VCaP (cell line): ENCODE results near the gene SNAP25.

Experiments used
- H3K27ac ChIP-seq: fragments of 450-650 bp; 2 replicates; pipeline ENCODE4 v1.5.1; 2017
- TF ChIP-seq, protein P1 (sequence below): fragments of 450-650 bp; conservative IDR thresholded peaks from 2 replicates; pipeline ENCODE4 v1.5.1; 2017; ENCODE audit warnings: mild to moderate bottlenecking, moderate library complexity

SNAP25 gene

DNA sequence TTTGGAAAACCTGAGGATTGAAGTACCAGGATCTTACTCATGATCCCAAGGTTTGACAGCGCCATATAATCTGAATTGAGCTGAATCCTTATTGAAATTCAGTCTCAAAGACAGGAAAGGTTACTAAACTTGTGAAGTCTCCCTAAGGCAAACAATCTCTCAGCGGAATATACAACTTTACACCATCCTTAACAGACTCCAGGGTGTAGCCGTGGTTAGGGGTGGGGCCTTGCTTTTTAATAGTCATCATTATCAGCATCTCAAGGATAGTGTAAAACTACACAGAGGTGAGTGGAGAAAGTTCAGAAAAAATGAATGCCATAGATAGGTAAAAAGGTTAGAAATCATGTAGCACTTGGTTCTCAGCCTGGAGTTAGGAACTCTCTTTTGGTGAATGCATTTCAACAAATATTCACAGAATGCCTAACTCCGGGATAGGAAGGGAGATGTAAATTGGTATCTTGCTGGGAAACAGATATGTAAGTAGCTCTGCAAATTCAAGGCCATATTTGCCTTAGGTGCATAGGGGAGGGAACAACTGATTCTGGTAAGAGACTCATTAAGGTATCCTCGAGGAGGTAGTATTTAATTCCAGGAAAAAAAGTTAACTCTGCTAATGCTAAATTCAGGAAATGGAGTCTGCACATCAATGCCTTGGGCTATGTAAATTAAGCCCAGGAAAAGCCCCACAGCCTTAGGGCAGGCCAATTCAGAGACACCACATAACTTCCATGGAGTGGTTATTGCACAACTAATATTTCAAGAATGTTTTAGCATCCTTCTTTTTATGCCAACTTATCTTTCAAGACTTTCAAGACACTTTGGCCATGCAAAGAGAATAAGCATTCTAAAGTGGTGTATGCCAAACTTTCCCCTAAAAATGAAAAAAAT is 61.6 kb downstream of the SNAP25 start:
- TF ChIP-seq, protein P1, sequence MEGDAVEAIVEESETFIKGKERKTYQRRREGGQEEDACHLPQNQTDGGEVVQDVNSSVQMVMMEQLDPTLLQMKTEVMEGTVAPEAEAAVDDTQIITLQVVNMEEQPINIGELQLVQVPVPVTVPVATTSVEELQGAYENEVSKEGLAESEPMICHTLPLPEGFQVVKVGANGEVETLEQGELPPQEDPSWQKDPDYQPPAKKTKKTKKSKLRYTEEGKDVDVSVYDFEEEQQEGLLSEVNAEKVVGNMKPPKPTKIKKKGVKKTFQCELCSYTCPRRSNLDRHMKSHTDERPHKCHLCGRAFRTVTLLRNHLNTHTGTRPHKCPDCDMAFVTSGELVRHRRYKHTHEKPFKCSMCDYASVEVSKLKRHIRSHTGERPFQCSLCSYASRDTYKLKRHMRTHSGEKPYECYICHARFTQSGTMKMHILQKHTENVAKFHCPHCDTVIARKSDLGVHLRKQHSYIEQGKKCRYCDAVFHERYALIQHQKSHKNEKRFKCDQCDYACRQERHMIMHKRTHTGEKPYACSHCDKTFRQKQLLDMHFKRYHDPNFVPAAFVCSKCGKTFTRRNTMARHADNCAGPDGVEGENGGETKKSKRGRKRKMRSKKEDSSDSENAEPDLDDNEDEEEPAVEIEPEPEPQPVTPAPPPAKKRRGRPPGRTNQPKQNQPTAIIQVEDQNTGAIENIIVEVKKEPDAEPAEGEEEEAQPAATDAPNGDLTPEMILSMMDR: no peak
- no peak overlapping the region for H3K27ac ChIP-seq

DNA sequence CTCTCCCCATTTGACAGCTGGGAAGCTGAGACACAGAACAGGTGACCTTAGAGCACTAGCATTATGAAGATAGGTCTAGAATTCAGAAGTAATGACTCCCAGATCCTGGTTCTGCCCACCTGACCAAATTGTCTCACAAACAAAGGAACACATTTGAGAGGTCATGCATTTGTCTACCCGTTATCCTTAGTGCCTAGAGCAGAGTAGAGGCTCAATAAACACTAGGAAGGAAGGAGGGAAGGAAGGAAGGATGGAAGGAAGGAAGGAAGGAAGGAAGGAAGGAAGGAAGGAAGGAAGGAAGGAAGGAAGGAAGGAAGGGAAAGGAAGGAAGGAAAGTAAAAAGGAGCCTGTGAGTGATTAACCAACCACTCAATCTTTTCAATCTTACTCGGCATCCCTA is 63.3 kb downstream of the SNAP25 start:
- no peak overlapping the region for H3K27ac ChIP-seq
- TF ChIP-seq, protein P1: no peak

DNA sequence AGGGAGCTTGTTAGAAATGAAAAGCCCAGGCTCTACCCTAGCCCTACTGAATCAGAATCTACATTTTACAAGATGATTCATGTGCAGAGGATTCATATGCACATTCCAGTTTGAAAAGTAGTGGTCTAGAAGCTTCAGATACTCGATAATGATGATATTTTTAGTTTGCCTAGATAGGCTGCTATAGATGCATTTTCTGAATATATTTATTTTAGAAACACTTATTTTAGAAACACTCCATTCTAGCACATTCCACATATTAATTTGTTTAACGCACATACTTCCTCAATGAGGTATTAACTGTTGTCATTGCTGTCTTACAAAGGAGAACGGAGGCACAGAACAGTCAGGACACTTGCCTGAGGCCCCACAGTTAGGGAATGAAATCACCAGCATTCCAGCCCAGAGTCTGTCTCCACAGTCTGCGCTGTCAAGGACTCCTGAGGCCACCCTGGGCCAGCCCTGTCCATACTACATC is 64.4 kb downstream of the SNAP25 start:
- TF ChIP-seq, protein P1: no peak
- no peak overlapping the region for H3K27ac ChIP-seq

DNA sequence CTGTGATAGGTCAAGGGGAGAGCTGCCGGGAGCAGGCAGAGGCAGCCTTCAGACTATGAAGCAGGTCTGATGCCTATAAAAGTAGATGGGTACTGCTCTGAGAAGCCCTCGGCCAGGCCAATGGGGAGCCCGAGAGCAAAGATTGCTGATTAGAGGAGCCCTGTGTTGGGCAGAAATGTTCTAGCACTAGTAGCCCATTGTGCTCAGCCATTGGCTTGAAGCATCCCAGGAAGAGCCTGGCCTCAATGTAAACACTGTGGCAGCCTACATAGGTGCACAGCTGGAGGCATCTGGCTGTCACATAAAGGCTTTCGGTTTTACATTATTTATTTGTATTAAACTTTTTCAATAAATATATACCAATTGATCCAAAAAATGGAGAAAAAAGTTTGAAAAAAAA is 67.7 kb downstream of the SNAP25 start:
- H3K27ac ChIP-seq: no peak overlapping the region
- TF ChIP-seq, protein P1: no peak

DNA sequence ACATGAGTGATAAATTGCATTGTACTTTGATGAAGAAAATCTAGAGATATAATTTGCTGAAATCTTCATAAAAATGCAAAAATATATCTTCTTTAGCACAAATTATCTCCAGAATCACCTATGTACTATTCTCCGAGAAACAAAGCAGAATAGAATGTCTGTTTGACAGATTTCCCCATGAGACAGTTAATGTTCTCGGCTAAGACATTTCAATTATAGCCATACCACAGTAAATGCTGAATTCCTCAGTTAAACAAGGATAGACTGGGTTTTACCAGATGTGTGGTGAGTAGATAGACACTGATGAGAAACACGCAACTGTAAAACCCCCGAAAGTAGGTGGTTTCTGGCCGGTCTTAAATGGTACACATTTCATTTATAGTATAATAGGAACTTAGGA is 69.8 kb downstream of the SNAP25 start:
- TF ChIP-seq, protein P1: no peak
- no peak overlapping the region for H3K27ac ChIP-seq

DNA sequence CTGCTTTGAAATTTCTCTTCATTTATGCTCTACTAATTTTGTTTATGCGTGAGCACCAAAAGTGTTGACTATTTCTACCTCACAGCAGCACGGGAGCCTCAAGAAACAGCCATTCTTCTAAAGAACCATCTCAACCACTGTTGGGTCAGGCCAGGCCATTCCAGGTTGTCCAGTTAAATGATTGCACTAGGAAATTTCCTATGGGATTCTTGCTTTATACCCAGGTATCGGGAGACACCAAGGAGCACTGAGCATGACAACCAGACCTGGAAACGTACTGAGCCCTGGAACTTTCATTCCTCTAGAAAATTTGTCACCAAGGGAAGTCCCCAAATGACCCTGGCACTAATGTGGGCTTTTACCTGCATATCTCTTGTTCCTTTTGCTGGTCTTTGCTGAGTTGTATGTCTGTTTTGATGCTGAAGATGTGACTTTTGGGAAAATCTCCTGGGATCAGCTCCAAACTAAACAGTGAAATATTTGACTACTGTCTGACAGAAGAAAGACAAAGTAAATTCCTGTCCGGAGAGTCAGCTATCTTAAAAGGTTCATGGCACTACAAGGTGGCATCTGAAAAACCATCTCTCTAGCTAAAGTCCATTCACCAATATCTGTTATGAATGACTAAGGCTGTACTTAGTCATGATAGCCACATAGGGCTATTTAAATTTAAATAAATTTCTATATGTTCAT is 70.5 kb downstream of the SNAP25 start:
- TF ChIP-seq, protein P1: no peak
- no peak overlapping the region for H3K27ac ChIP-seq

DNA sequence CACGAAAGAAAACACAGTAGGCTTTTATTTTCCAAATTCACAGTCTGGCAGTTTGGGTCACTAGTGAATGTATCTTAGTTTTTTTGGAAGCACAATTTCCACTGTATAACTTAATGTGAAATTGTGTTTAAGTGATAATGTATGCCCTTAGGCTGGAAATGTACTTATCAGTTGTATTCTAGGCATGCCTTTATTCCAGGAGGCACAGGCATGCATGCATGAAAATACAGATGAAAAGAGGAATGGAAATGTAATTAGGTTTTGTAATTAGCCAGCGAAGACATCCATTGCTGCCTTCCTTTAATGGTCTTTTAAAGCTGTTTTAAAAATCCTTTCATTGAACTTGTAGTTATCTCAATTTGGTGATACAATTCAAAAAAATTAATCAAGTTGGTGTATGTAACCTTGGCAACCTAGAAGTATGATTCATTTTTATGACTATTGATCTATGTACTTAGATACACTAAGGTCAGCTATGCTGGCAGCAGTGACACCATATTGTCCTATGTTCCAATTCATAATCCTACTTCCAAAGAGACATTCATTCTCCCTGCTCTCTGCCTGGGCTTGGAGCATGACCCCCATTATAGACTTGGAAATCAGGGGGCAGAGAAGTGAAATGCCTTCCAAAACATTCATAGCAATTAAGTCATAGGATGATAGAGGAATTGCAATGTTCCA is 73.1 kb downstream of the SNAP25 start:
- H3K27ac ChIP-seq: no peak overlapping the region
- TF ChIP-seq, protein P1: no peak
